ENCODE results near the gene OR52L1. TPM values are rescaled to one million over a fixed set of nuclear protein-coding genes. Genes with fewer than 3 reads are reported as not detected.

OR52L1 gene
- polyA plus RNA-seq, 3 donors: not detected

DNA sequence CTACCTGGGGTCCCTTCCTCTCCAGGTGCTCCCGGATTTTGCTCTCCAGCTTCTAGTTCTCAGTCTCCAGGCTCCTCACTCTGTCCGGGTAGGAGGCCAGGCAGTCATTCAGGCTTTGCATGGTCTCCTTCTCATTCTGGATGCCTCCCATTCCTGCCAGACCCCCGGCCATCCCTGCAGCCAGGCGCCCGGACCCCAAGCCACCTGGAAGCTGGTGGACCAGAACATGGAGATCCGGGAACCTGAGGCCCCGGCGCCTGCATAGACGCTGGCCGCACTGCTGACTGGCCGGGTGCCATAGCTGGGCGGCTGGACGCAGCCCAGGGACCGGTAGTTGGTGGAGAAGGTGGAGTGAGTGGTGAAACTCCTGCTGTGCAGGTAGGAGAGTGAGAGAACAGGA lies 8.0 kb upstream of the OR52L1 start:
- Histone ChIP-seq H2AFZ (ENCODE audit: insufficient read depth, low read depth, low read length, poor library complexity, severe bottlenecking) (no peak overlapping the region), H3K4me1 (ENCODE audit: control insufficient read depth in 1 of 2, insufficient read depth in 2 of 2, low read length in 2 of 2) (no peaks in the 10 kb centered on the region), H3K4me3 (replicated peaks in 1 of 3; ENCODE audit: low read depth in 2 of 3, low read length in 3 of 3) (no peak overlapping the region), H3K27ac (ENCODE audit: low read depth in 1 of 2, low read length in 2 of 2) (no peak overlapping the region), H3K9me3 (replicated peaks in 1 of 2; ENCODE audit: control insufficient read depth in 1 of 2, insufficient read depth in 1 of 2, low read length in 2 of 2) (no peaks in the 10 kb centered on the region), H3K4me2 (replicated peaks; ENCODE audit: extremely low read depth, low read length, poor library complexity, severe bottlenecking) (no peak overlapping the region), H3K27me3 (ENCODE audit: control insufficient read depth in 2 of 2, insufficient read depth in 2 of 2, low read length in 2 of 2) (peaks cover 9 to 13% of the 10 kb centered on the region in 2 donors), H4K20me1 (ENCODE audit: insufficient read depth, low read length) (no peaks in the 10 kb centered on the region), H3K9ac (ENCODE audit: insufficient read depth, low read length, poor library complexity, severe bottlenecking) (no peak overlapping the region), H3K36me3 (replicated peaks in 1 of 2; ENCODE audit: control insufficient read depth in 1 of 2, insufficient read depth in 2 of 2, low read length in 2 of 2) (no peaks in the 10 kb centered on the region), H3K79me2 (ENCODE audit: insufficient read depth, low read length) (no peaks in the 10 kb centered on the region)
- TF ChIP-seq, protein P1, sequence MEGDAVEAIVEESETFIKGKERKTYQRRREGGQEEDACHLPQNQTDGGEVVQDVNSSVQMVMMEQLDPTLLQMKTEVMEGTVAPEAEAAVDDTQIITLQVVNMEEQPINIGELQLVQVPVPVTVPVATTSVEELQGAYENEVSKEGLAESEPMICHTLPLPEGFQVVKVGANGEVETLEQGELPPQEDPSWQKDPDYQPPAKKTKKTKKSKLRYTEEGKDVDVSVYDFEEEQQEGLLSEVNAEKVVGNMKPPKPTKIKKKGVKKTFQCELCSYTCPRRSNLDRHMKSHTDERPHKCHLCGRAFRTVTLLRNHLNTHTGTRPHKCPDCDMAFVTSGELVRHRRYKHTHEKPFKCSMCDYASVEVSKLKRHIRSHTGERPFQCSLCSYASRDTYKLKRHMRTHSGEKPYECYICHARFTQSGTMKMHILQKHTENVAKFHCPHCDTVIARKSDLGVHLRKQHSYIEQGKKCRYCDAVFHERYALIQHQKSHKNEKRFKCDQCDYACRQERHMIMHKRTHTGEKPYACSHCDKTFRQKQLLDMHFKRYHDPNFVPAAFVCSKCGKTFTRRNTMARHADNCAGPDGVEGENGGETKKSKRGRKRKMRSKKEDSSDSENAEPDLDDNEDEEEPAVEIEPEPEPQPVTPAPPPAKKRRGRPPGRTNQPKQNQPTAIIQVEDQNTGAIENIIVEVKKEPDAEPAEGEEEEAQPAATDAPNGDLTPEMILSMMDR (IDR thresholded peaks at IDR 0.05): no peak
- H3K27me3 Mint-ChIP-seq (ENCODE audit: low read depth in 3 of 3): peaks cover 7 to 14% (median 11%) of the 10 kb centered on the region in 3 donors
- H3K4me1 Mint-ChIP-seq: no peaks in the 10 kb centered on the region
- no peak overlapping the region for H3K4me3 Mint-ChIP-seq
- peaks cover 0 to 4% (median 0%) of the 10 kb centered on the region in 7 donors for H3K9me3 Mint-ChIP-seq
- no peak for DNase-seq
- 95% methylated on average over 13 of the region's 14 CpGs for WGBS (ENCODE audit: insufficient coverage)
- intact Hi-C loops (cut with micrococcal nuclease): no loop called here
- no peak overlapping the region for H3K27ac Mint-ChIP-seq
- H3K36me3 Mint-ChIP-seq: no peaks in the 10 kb centered on the region

- TF ChIP-seq, protein P1 (IDR thresholded peaks at IDR 0.05): peak; percentile 83
- peaks cover 9 to 17% (median 9%) of the 10 kb centered on the region in 3 donors for H3K27me3 Mint-ChIP-seq (ENCODE audit: low read depth in 3 of 3)
- peak in 2 of 3 donors; percentile 16 to 18 for DNase-seq
- Histone ChIP-seq H3K9me3 (replicated peaks in 1 of 2; ENCODE audit: control insufficient read depth in 1 of 2, insufficient read depth in 1 of 2, low read length in 2 of 2) (no peaks in the 10 kb centered on the region), H3K9ac (ENCODE audit: insufficient read depth, low read length, poor library complexity, severe bottlenecking) (no peak overlapping the region), H2AFZ (ENCODE audit: insufficient read depth, low read depth, low read length, poor library complexity, severe bottlenecking) (no peak overlapping the region), H3K4me2 (replicated peaks; ENCODE audit: extremely low read depth, low read length, poor library complexity, severe bottlenecking) (no peak overlapping the region), H3K4me3 (replicated peaks in 1 of 3; ENCODE audit: low read depth in 2 of 3, low read length in 3 of 3) (no peak overlapping the region), H3K27me3 (ENCODE audit: control insufficient read depth in 2 of 2, insufficient read depth in 2 of 2, low read length in 2 of 2) (peaks cover 12 to 21% of the 10 kb centered on the region in 2 donors), H3K27ac (ENCODE audit: low read depth in 1 of 2, low read length in 2 of 2) (no peak overlapping the region), H4K20me1 (ENCODE audit: insufficient read depth, low read length) (no peaks in the 10 kb centered on the region), H3K79me2 (ENCODE audit: insufficient read depth, low read length) (no peaks in the 10 kb centered on the region), H3K36me3 (replicated peaks in 1 of 2; ENCODE audit: control insufficient read depth in 1 of 2, insufficient read depth in 2 of 2, low read length in 2 of 2) (no peaks in the 10 kb centered on the region), H3K4me1 (ENCODE audit: control insufficient read depth in 1 of 2, insufficient read depth in 2 of 2, low read length in 2 of 2) (no peaks in the 10 kb centered on the region)
- no peak overlapping the region for H3K4me3 Mint-ChIP-seq
- 82% methylated on average over 1 of the region's 3 CpGs for WGBS (ENCODE audit: insufficient coverage)
- H3K4me1 Mint-ChIP-seq: no peaks in the 10 kb centered on the region
- intact Hi-C loops (cut with micrococcal nuclease): no loop called here
- H3K9me3 Mint-ChIP-seq: no peaks in the 10 kb centered on the region
- H3K36me3 Mint-ChIP-seq: no peaks in the 10 kb centered on the region
- no peak overlapping the region for H3K27ac Mint-ChIP-seq
Observed at GRCh38 chr11:5992604-5993251, 5.9 kb upstream of the OR52L1 start.
